GM12891 (cell line): ENCODE results near the gene CNOT11.

Source experiments
- POLR2A ChIP-seq: IDR thresholded peaks from 2 replicates; pipeline ENCODE4 v1.6.1; 2011; ENCODE audit warnings: low read depth, low read length, control low read depth
- POLR2AphosphoS5 ChIP-seq: IDR thresholded peaks from 2 replicates; pipeline ENCODE4 v1.6.1; 2011; ENCODE audit warnings: low read depth, low read length, control low read depth

DNA sequence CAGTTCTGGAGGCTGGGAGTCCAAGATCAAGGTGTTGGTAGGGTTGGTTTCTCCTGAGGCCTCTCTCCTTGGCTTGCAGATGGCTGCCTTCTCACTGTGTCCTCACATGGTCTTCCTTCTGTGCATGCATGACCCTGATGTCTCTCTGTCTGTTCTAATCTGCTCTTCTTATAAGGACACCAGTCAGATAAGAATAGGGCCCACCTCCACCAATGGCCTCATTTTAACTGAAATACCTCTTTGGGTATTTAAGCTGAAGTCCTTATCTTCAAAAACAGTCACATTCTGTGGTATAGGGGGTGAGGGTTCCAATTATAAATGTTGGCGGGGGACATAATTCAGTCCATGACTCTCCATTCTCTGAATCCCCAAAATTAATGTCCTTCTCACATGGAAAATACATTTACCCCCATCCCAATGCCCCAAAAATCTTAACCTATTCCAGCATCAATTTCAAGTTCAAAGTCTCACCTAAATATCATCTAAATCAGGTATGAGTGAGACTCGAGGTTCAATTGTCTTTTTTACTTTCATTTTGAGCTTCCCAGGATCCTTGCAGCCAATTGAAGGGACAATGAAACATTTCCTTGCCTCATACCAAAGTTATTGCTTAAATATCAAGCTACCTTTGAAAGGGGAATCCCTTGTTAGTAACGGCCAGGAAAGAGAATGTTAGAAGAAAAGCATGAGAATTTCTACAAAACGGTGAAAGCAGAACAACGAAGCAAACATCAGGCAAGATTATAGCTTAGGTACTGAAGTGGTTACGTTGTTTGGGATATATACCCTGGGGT is 20.6 kb upstream of the CNOT11 start:
- TF ChIP-seq POLR2A (no peak), POLR2AphosphoS5 (no peak)
